ENCODE results near the gene ZNF354C.
"Not testable (repeated sequence)": the region's sequence is repeated elsewhere in the genome, so short reads cannot be mapped to it uniquely, and the experiment has no call there.

DNA sequence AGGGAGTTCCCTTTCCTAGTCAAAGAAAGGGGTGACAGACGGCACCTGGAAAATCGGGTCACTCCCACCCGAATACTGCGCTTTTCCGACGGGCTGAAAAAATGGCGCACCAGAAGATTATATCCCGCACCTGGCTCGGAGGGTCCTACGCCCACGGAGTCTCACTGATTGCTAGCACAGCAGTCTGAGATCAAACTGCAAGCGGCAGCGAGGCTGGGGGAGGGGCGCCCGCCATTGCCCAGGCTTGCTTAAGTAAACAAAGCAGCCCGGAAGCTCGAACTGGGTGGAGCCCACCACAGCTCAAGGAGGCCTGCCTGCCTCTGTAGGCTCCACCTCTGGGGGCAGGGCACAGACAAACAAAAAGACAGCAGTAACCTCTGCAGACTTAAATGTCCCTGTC lies 41.1 kb downstream of the ZNF354C start:
- not testable (repeated sequence) for TF ChIP-seq BHLHE40 (IDR thresholded peaks at IDR 0.05; ENCODE audit: low read length); STAT5B (CRISPR knock-in tag; IDR thresholded peaks at IDR 0.05); ZBTB17 (CRISPR knock-in tag; IDR thresholded peaks at IDR 0.05); GABPB1 (CRISPR knock-in tag; IDR thresholded peaks at IDR 0.05); SMARCA4 (IDR thresholded peaks at IDR 0.05); CEBPB (tag; IDR thresholded peaks at IDR 0.05); ZBTB7A (IDR thresholded peaks at IDR 0.05; ENCODE audit: borderline replicate concordance, control insufficient read depth, low read depth, low read length)
- TF ChIP-seq, protein P1, sequence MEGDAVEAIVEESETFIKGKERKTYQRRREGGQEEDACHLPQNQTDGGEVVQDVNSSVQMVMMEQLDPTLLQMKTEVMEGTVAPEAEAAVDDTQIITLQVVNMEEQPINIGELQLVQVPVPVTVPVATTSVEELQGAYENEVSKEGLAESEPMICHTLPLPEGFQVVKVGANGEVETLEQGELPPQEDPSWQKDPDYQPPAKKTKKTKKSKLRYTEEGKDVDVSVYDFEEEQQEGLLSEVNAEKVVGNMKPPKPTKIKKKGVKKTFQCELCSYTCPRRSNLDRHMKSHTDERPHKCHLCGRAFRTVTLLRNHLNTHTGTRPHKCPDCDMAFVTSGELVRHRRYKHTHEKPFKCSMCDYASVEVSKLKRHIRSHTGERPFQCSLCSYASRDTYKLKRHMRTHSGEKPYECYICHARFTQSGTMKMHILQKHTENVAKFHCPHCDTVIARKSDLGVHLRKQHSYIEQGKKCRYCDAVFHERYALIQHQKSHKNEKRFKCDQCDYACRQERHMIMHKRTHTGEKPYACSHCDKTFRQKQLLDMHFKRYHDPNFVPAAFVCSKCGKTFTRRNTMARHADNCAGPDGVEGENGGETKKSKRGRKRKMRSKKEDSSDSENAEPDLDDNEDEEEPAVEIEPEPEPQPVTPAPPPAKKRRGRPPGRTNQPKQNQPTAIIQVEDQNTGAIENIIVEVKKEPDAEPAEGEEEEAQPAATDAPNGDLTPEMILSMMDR (IDR thresholded peaks at IDR 0.05 in 2 of 3, conservative IDR thresholded peaks at IDR 0.05 in 1 of 3; ENCODE audit: insufficient read depth in 2 of 3, low read depth in 1 of 3, low read length in 3 of 3), result not testable (repeated sequence)
- TF ChIP-seq, protein P2, sequence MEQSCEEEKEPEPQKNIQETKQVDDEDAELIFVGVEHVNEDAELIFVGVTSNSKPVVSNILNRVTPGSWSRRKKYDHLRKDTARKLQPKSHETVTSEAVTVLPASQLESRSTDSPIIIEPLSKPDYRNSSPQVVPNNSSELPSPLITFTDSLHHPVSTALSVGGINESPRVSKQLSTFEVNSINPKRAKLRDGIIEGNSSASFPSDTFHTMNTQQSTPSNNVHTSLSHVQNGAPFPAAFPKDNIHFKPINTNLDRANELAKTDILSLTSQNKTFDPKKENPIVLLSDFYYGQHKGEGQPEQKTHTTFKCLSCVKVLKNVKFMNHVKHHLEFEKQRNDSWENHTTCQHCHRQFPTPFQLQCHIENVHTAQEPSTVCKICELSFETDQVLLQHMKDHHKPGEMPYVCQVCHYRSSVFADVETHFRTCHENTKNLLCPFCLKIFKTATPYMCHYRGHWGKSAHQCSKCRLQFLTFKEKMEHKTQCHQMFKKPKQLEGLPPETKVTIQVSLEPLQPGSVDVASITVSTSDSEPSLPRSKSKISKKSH (CRISPR knock-in tag; IDR thresholded peaks at IDR 0.05), result not testable (repeated sequence)
- TF ChIP-seq, protein P3, sequence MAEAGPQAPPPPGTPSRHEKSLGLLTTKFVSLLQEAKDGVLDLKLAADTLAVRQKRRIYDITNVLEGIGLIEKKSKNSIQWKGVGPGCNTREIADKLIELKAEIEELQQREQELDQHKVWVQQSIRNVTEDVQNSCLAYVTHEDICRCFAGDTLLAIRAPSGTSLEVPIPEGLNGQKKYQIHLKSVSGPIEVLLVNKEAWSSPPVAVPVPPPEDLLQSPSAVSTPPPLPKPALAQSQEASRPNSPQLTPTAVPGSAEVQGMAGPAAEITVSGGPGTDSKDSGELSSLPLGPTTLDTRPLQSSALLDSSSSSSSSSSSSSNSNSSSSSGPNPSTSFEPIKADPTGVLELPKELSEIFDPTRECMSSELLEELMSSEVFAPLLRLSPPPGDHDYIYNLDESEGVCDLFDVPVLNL (CRISPR knock-in tag; IDR thresholded peaks at IDR 0.05; ENCODE audit: low read depth), result not testable (repeated sequence)
- TF ChIP-seq, protein P4, sequence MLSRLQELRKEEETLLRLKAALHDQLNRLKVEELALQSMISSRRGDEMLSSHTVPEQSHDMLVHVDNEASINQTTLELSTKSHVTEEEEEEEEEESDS (CRISPR knock-in tag; IDR thresholded peaks at IDR 0.05), result not testable (repeated sequence)
- TF ChIP-seq, protein P5, sequence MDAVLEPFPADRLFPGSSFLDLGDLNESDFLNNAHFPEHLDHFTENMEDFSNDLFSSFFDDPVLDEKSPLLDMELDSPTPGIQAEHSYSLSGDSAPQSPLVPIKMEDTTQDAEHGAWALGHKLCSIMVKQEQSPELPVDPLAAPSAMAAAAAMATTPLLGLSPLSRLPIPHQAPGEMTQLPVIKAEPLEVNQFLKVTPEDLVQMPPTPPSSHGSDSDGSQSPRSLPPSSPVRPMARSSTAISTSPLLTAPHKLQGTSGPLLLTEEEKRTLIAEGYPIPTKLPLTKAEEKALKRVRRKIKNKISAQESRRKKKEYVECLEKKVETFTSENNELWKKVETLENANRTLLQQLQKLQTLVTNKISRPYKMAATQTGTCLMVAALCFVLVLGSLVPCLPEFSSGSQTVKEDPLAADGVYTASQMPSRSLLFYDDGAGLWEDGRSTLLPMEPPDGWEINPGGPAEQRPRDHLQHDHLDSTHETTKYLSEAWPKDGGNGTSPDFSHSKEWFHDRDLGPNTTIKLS (IDR thresholded peaks at IDR 0.05; ENCODE audit: borderline replicate concordance, low read depth), result not testable (repeated sequence)
